HG02943 (cell line): ENCODE measurements around the gene AIPL1.
A peak's percentile ranks its signal among the peaks of the same experiment; 100 is the strongest.

ENCODE experiments used
- ATAC-seq: cut with Tn5 transposase; IDR thresholded peaks from one replicate; pipeline ENCODE4 v1.9.1; 2021; ENCODE audit warnings: mild to moderate bottlenecking, low read depth, moderate library complexity; ENCODE audit not compliant: unreplicated experiment

Gene AIPL1

DNA sequence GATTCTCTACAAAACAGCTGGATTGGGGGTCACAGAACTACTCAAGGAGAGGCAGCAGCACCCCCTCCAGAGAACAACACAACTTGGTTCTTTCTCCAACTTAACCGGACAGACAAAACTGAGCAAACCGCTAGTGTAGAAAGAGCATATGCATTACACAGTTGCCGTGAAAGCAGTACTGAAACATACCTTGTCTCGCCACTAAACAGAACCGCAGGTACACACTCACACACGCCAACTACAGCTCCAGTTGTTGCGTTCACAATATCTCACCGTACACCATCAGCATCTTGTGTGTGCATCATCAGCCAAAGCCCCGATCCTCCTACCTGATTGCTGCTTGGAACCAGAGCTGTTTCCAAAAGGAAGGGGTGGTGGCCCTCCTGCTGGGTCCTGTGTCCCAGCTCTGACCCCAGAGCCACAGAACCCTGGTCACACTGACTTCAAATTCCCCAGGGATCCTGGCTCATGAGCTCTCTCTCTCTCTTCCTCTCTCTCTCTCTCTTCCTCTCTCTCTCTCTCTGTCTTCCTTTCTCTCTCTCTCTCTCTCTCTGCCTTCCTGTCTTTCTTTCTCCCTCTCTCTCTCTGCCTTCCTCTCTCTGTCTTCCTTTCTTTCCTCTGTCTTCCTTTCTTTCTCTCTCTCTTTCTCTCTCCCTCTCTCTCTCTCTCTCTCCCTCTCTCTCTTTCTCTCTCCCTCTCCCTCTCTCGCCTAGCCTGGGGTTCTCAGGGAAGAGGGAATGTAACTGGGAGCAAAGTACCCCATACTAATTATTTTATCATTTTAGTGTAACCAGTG lies 17.7 kb upstream of the AIPL1 start:
- ATAC-seq: no peak

DNA sequence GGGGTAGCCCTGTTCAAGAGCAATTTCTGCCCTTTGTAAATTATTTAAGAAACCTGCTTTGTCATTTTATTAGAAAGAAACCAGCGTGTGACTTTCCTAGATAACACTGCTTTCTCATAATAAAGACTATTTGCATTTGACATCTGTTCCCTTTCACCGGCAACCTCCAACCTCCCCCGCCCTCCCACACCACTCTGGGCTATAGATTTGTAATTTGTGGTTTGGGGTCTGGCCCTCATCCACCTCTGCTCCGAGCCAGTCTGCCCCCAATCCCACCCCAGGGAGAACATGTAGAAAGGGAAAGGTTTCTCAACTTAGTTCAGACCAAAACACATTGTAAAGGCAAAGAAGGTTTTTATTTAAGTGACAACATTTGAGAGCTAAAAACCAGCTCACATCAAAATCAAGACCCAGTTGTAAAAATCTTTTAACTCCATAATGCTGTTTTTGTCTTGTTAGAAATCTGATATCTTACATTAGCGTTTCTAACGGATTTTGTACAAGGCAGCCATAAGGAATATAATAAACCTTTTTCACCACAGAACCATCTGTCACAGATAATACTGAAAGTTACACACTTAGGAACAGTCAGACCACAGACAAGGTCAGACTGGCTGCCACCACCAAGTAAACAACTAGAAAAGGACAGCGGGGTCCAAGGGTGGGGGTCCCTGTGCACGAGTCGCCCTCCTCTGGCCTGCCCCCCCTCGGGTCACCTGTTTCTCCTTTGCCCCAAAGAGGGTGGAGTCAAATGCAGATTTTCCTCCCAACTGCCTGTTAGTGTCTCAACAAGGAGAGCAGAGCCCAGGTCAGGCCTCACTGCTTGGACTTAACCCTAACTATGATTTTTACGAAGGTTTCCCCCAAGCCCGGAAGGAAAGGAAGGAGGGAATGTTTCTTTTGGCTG lies 16.3 kb upstream of the AIPL1 start:
- no peak for ATAC-seq

DNA sequence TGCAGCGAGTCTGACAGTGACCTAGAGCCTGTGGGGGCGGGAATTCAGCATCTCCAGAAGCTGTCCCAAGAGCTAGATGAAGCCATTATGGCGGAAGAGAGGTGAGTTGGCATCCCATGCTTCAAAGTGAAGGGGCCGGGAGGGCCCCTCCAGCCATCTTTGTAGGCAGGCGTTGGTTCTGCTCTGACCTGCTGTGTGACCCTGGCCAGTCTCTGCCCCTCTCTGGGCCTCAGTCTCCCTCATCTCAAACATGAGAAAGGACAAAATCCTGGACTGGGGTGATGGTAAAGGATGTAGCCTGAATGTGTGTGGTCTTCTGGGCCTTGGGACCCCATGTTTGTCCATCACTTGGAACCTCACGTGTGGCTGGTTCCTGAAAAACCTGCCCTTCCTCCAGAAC lies 14.4 kb upstream of the AIPL1 start:
- no peak for ATAC-seq

DNA sequence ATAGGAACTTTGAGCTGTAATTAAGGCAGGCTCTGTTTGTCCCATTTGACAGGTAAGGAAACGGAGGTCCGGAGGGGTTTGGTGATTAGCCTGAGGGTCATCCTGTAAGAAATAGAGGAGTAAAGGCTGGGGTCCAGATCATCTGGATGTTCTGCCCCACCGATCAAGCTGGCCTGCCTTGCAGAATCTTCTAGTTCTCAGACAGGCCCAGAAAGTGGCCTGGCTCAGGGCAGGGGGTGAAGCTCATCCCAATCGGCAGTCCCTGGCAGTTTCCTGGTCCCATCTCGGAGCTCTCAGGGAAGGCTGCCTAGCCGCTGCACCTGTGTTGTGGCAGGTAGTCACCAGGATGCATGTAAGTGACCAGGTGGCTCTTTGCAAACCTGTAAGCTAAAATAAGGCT lies 13.6 kb upstream of the AIPL1 start:
- ATAC-seq: no peak

DNA sequence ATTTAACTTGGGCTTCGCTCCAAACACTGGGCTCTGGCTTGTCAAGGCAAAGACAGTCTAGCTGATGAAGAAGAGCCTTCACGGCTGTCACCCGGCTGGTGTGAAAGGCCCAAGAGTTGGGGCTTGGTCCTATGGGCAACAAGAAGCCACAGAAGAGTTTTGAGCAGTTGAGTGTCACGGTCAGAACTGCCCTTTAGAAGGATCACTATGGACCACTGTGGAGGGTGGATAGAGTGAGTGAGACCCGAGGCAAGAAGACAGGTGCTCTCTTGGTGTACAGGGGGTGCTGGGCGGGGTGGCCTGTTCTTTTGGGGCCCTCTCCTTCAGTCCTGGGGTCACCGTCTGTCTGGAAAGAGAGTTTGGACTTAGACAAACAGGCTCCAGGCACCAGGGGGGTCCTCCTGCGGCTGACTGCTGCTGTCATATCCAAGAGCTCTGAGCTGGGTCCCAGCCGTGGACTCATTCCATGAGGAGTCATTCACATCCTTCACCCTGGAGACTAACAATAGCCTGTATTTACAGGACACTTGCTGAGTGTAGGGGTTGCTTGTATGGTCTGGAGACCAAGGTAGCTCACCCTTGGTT lies 11.7 kb upstream of the AIPL1 start:
- ATAC-seq: no peak

DNA sequence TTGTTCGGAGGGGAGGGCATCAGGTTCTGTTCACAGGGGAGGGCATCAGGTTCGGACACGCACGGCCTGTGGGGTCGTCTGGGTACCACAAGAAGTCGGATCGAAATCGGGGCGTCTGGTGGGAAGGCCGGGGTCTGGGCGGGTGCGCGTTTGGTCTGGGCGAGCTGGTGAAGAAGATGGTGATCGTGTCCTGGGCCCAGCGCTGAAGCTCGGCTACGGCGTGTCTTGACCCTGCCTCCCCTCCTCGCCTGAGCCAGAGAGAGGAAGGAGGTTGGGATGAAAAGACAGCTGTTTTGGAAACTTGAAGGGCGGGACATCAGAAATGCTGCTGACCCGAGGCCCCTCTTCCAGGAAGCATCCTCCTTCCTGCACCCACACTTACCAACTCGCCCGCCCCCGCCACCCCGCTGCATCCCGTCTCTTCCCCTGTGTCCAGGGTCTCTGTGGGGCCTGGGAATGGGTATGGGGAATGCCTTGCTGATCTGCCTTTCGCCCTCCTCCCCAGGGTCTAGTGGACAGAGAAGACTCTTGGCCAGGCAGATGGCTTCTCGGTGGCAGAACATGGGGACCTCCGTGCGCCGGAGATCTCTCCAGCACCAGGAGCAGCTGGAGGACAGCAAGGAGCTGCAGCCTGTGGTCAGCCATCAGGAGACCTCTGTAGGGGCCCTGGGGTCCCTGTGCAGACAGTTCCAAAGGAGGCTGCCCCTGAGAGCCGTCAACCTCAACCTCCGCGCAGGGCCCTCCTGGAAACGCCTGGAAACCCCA lies 9.8 kb upstream of the AIPL1 start:
- no peak for ATAC-seq

DNA sequence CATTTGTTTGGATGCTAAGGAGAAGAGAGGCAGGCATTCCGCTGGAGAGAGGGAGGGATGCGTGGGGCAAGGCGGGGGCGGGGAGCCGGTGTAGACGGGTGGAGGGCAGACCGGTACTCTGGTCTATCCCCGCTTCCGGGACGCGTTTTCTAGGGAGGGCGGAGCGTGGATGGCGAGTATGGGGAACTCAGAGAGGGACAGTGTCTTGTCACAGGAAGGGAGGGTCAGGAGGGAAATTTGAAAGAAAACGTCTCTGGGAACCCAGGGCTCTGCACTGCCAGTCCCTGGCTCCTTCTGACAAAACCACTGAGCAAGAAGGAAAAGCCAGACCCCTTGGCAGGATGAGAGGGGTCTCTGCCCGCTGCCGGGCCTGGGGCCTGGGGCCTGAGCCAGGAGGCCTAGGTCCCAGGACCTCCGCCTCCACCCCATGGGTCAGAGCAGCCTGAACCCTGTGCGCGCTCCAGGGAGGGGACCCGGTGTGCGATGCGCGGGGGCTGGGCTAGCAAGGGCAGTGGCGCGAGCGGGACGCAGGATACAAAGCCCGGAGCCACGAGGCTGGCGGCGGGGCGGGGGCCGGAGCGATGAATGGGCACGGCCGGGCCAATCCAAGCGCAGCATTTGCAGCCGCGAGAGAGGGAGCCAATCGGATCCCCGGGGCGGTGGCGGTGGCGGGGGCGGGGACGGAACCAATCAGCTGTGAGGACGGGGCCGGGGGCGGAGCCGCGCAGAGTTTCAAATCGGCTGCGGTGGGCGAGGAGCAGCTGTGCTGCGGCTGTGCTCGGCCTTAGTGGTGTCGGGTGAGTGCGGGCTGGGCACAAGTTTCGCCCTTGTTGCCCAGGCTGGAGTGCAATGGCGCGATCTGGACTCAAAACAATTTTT lies 9.0 kb upstream of the AIPL1 start, which contains the start of gene PIMREG:
PIMREG (plus strand) TSS at position 764 of the 879 bp plus-strand sequence. CDS start 656 bp downstream, outside the sequence.
- ATAC-seq: peak; percentile 80

DNA sequence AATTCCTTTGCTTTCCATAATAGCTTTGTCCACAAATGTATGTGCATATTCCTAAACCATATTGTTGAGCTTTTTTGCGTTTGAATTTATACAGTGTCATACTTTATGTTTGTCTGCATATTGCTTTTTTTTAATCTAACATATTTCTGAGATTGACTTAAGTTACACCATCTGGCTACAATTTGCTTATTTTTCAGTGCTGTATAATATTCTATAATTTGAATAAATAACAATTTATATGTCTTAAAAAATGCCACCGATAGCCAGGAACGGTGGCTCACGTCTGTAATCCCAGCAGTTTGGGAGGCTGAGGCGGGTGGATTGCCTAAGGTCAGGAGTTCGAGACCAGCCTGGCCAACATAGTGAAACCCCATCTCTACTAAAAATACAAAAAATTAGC lies 7.9 kb upstream of the AIPL1 start:
- ATAC-seq: no peak

DNA sequence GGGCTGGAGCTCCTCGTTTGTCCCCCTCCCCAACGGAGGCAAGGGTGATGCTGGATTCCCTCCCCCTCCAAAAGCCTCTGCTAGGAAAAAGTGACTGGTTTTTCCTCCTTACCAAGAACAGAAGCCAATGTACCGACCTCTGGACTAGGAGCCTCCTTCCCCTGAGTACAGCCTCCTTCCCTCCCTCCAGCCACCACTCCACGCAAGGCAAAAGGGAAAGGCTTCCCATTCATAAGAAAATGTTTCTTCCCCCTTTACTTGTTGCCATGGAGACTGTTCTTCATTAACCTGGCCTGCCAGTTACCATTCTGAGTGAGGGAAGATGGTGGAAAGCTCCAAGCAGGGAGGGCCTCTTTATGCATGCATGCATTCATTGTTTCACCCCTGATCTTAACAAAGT lies 5.0 kb upstream of the AIPL1 start:
- ATAC-seq: no peak

DNA sequence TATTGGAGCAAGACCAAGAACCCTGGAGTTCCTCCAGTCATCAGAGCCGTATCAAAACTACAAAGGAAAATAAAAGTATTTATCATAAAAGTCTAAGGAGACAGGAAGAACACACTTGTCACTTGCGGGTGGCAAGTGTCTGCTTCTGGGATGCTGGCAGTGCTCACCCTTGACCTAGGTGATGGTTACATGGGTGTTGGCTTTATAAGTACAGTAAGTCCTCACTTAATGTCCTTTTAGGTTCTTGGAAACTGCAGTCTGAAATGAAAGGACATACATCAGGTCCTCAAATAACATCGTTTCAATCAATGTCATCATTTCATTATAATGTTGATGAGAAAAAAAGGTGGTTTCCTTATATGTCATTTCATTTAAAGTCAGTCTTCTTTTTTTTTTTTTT lies 3.0 kb upstream of the AIPL1 start:
- no peak for ATAC-seq

DNA sequence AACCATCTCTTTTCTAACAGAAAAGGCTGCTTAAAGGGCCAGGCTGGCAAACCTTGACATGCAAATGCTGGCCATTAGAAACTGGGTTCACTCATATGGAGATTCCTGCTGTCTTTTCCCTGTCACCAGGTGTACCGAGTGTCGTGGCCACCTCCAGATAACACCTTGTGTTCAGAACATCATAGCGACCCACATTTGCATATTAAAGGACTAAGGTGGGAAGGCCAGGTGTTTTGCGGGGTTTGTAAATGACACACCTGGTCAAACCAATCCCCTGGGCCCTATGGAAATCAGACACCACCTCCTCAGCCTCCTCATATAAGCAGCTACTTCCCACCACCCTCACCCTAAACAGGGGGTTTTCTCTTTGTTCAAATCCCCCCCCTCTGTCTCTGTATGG lies 2.5 kb upstream of the AIPL1 start:
- no peak for ATAC-seq

DNA sequence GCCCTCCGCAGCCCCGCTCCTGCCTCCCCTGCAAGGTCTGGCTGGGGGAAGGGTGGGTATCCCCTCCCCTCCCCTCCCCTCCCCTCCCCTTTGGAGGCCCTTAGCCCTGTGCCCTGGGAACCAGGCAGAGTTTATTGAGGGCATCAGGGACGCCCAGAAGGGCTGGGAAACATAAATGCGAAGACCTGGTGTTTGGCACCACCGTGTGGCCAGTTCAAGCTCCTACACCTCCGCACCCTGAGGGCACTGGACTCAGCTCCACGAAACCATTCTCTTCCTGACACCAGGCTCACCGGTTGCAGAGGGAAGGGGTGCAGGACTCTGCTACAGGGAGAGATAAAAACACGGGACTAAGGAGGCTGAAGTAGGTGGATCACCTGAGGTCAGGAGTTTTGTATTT lies 1.0 kb upstream of the AIPL1 start:
- ATAC-seq: no peak

DNA sequence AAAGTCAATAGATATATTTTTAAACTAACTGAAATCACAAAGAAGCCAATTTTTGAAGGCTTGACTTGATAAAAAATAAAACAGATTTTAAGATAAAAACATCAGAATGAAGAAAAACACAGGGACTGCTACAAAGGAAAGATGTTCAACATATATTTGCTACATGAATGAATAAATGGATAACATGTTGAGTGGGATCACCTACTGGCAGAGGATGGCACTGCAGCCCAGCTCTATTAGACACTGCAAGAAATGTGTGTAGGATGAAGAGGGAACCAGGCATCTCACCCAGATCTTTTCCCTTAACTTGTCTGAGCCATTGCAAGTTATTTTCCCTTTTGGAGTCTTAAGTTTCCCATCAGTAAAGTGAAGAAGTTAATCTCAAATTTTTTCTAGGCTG lies 4.2 kb downstream of the AIPL1 start:
- no peak for ATAC-seq

DNA sequence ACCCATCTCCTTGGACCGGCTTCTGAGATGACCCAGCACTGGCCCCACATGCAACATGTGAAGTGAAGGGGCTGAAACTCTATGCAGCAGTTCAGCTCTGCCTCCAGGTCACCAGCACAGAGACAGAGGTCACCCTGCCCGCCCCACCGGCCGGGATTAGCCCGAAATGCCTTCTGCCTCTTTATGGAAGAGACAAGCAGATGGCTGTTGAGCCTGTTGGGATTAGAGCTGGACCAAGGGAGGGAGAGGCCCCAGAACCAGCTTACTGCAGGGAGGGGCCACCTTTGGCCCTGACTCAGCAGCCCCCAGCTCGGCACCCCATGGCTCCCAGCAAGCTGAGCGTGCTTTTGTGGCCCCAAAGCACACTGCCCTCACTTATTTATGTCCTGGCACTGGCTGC lies 5.7 kb downstream of the AIPL1 start:
- ATAC-seq: no peak

DNA sequence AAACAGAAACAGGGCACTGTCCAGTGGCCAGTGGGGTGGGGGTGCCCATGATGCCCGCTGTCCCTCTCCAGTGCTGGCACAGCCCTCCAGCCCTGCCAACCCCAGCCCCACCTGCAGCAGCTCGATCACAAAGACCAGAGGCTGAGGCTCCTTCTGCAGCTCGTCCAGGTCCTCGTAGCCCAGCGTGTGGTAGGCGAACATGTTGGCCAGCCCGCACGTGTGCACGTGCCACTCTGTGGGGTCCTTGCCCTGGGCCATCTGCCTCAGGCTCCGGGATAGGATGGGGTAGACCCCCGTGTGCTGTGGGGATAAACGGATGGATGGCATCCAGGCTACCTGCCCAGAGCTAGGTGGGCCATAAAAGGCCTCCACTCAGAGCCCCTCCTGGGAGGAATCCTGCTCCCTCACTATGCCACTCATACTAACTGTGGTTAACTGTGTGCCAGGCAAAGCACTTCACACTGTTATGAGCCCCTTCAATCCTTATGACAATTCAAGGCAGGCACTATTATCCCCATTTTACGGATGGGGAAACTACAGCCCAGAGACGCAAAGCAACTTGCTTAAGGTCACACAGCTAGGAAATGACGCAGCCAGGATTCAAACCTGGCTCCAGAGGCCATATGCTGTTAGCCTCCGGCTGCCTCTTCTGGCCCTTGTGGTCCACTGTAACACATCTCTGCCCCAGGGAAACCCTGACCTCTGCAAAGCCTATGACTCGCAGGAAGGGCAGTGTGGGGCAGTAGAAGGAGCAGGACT lies 6.5 kb downstream of the AIPL1 start:
- no peak for ATAC-seq

DNA sequence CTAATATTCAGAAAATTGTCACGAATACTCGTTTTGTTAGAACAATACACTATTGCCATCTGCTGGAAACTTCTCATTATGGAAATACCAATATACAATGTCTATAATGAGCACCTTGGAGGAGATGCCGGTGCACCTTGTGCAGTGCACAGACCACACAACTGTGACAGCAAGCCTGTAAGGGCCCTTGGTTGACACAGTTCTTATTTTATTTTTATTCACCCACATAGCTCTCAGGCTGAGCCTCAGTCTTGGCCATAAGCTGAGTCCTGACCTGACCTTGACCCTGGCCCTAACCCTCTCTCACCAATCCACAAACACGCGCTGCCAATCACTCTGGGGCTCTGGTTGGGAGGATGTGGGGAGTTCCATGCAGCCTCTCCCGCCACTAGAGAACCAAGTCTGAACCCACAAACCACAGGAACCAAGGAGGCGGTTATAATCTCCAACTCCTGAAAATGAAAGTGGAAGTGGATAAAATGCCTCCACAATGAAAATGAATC lies 7.6 kb downstream of the AIPL1 start:
- no peak for ATAC-seq

DNA sequence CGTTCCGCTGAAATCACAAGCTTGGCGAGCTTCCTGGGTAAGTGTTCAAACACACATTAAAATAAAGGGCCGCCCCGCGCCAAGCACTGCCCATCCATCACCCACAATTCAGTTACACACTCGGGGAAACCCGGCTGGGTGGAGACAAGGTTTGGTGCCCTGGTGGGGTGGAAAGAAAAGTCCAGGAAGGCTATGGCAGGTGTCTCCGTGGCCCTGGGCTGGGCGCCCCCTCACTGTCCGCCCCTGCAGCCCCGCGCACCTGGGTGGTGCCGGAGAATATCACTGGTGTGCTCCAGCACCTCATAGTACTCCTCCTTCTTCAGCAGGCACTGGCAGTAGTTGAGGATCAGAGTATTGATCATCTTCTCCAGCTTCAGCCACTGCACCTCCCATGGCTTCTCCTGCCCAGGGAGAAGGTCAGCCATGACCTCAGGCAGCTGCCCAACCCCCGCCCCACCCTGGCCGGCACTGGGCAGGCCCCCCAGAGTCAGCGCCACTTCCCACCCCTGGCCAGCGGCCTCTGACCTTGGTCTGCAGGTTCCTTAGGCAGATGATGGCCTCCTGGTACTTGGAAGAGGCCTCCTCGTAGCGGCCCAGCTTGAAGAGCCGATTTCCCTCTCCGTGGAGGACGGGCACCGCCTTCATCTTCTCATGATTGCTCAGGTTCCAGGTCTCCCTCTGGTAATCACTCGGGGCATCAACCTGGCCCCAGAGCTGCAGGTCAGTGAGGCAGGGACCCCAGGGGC lies 8.4 kb downstream of the AIPL1 start:
- no peak for ATAC-seq

DNA sequence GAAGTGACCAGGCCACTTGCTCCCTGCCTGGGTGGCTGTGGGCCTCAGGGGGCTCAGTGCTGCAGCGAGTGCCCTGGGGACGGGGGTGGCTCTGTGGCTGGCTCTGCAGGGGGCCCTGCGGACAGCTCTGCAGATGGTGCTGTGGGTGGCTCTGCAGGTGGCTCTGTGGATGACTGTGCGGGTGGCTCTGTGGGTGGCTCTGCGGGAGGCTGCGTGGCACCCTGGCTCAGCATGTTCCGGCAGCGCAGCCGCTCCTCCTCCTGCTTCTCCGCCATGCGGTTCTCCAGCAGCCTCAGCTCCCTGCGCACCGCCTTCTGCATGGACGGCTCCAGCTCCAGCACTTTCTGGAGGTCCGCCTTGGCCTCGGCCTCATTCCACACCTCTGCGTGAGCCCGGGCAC lies 9.5 kb downstream of the AIPL1 start:
- no peak for ATAC-seq
